Stomach smooth muscle (tissue), 2 donors: ENCODE measurements around the gene CCDC146.
"Not testable (repeated sequence)": the region's sequence is repeated elsewhere in the genome, so short reads cannot be mapped to it uniquely, and the experiment has no call there.

Experiments used
- H3K27ac ChIP-seq: one replicate; pipeline ENCODE4 v1.7.0; 2013; ENCODE audit warnings: mild to moderate bottlenecking, low read length, inconsistent platforms
- H3K27me3 ChIP-seq, 2 donors: one replicate each; pipeline ENCODE4 v1.7.0; 2013; ENCODE audit warnings: low read length in 2 of 2; ENCODE audit not compliant: insufficient read depth in 2 of 2, control insufficient read depth in 1 of 2
- H3K36me3 ChIP-seq, 2 donors: one replicate each; pipeline ENCODE4 v1.7.0; 2013; ENCODE audit warnings: low read length in 2 of 2; ENCODE audit not compliant: control insufficient read depth in 2 of 2, insufficient read depth in 2 of 2
- H3K4me1 ChIP-seq: one replicate; pipeline ENCODE4 v1.7.0; 2013; ENCODE audit warnings: low read length; ENCODE audit not compliant: control insufficient read depth, insufficient read depth
- H3K4me3 ChIP-seq, 2 donors: one replicate each; pipeline ENCODE4 v1.7.0; 2013; ENCODE audit warnings: low read length in 2 of 2
- H3K9ac ChIP-seq, 2 donors: one replicate each; pipeline ENCODE4 v1.7.0; 2013; ENCODE audit warnings: low read length in 2 of 2, mild to moderate bottlenecking in 1 of 2
- H3K9me3 ChIP-seq, 2 donors: one replicate each; pipeline ENCODE4 v1.7.0; 2013; ENCODE audit warnings: low read length in 2 of 2; ENCODE audit not compliant: control insufficient read depth in 2 of 2
- donor health status: healthy.
- donor health status: Pancreatic carcinoma.

CCDC146 gene

GRCh38 chr7:77121860-77122681, at the start of gene CCDC146:
TSS of gene CCDC146 (plus strand) at chr7:77122615. CDS start at chr7:77167669, 45,054 bp downstream.
- H3K36me3 ChIP-seq, H3K4me1 ChIP-seq, H3K9me3 ChIP-seq, H3K27me3 ChIP-seq: not testable (repeated sequence)
- Histone ChIP-seq H3K4me3 (peak within 1 kb of the TSS; percentile 83 to 86), H3K27ac (peak within 1 kb of the TSS; percentile 66), H3K9ac (peak within 1 kb of the TSS; percentile 72 to 76)

GRCh38 chr7:77074786-77075396, 47.5 kb upstream of the CCDC146 start:
- not testable (repeated sequence) for H3K4me1 ChIP-seq, H3K27ac ChIP-seq, H3K9ac ChIP-seq, H3K4me3 ChIP-seq, H3K9me3 ChIP-seq, H3K27me3 ChIP-seq, H3K36me3 ChIP-seq

- not testable (repeated sequence) for H3K27me3 ChIP-seq, H3K36me3 ChIP-seq, H3K4me3 ChIP-seq, H3K4me1 ChIP-seq, H3K27ac ChIP-seq, H3K9ac ChIP-seq, H3K9me3 ChIP-seq
Observed at GRCh38 chr7:77077060-77077459, 45.4 kb upstream of the CCDC146 start.

- H3K4me3 ChIP-seq, H3K27me3 ChIP-seq, H3K4me1 ChIP-seq, H3K27ac ChIP-seq, H3K9me3 ChIP-seq, H3K9ac ChIP-seq, H3K36me3 ChIP-seq: not testable (repeated sequence)
Observed at GRCh38 chr7:77079112-77079511, 43.3 kb upstream of the CCDC146 start.

- H3K27me3 ChIP-seq, H3K4me3 ChIP-seq, H3K9me3 ChIP-seq, H3K4me1 ChIP-seq, H3K9ac ChIP-seq, H3K36me3 ChIP-seq, H3K27ac ChIP-seq: not testable (repeated sequence)
Observed at GRCh38 chr7:77079624-77080023, 42.8 kb upstream of the CCDC146 start.

- not testable (repeated sequence) for H3K27ac ChIP-seq, H3K4me1 ChIP-seq, H3K9me3 ChIP-seq, H3K36me3 ChIP-seq, H3K4me3 ChIP-seq, H3K9ac ChIP-seq, H3K27me3 ChIP-seq
Observed at GRCh38 chr7:77080236-77080635, 42.2 kb upstream of the CCDC146 start.

- H3K27ac ChIP-seq, H3K36me3 ChIP-seq, H3K4me1 ChIP-seq, H3K27me3 ChIP-seq, H3K9me3 ChIP-seq, H3K9ac ChIP-seq, H3K4me3 ChIP-seq: not testable (repeated sequence)
Observed at GRCh38 chr7:77082192-77082591, 40.2 kb upstream of the CCDC146 start.

- H3K27ac ChIP-seq, H3K4me3 ChIP-seq, H3K4me1 ChIP-seq, H3K9ac ChIP-seq, H3K36me3 ChIP-seq, H3K27me3 ChIP-seq, H3K9me3 ChIP-seq: not testable (repeated sequence)
Observed at GRCh38 chr7:77092301-77092700, 30.1 kb upstream of the CCDC146 start.

GRCh38 chr7:77100501-77100900, 21.9 kb upstream of the CCDC146 start:
- not testable (repeated sequence) for H3K9ac ChIP-seq, H3K4me1 ChIP-seq, H3K36me3 ChIP-seq, H3K27me3 ChIP-seq, H3K4me3 ChIP-seq, H3K9me3 ChIP-seq, H3K27ac ChIP-seq

GRCh38 chr7:77101187-77101586, 21.2 kb upstream of the CCDC146 start:
- not testable (repeated sequence) for H3K27me3 ChIP-seq, H3K4me3 ChIP-seq, H3K9me3 ChIP-seq, H3K27ac ChIP-seq, H3K36me3 ChIP-seq, H3K4me1 ChIP-seq, H3K9ac ChIP-seq

GRCh38 chr7:77102671-77103070, 19.7 kb upstream of the CCDC146 start:
- H3K27me3 ChIP-seq, H3K4me3 ChIP-seq, H3K9ac ChIP-seq, H3K4me1 ChIP-seq, H3K9me3 ChIP-seq, H3K27ac ChIP-seq, H3K36me3 ChIP-seq: not testable (repeated sequence)
